H9 (cell line): ENCODE measurements around the gene GNL3L. TPM values are rescaled to one million over a fixed set of nuclear protein-coding genes. Genes with fewer than 3 reads are reported as not detected.

Source experiments
- DNase-seq: peaks from one replicate; pipeline ENCODE4 v3.0.0-alpha.2; 2017
- H2AFZ ChIP-seq: one replicate; pipeline ENCODE4 v1.6.1; 2013; ENCODE audit warnings: mild to moderate bottlenecking, low read length, control low read depth, moderate library complexity
- H2AK5ac ChIP-seq: 2 replicates; pipeline ENCODE4 v1.6.1; 2013; ENCODE audit warnings: low read length, control low read depth, mixed read lengths; ENCODE audit not compliant: insufficient read length
- H2BK120ac ChIP-seq: one replicate; pipeline ENCODE4 v1.6.1; 2013; ENCODE audit warnings: low read depth, mild to moderate bottlenecking, low read length, control low read depth, inconsistent platforms; ENCODE audit not compliant: poor library complexity, severe bottlenecking
- H2BK12ac ChIP-seq: 2 replicates; pipeline ENCODE4 v1.6.1; 2013; ENCODE audit warnings: low read length, control low read depth, mixed read lengths, low read depth; ENCODE audit not compliant: insufficient read length
- H2BK15ac ChIP-seq: 2 replicates; pipeline ENCODE4 v1.6.1; 2013; ENCODE audit warnings: low read depth, low read length, control low read depth
- H2BK20ac ChIP-seq: one replicate; pipeline ENCODE4 v1.6.1; 2013; ENCODE audit warnings: low read depth, mild to moderate bottlenecking, low read length, control low read depth, inconsistent platforms; ENCODE audit not compliant: poor library complexity, severe bottlenecking
- H2BK5ac ChIP-seq: 2 replicates; pipeline ENCODE4 v1.6.1; 2013; ENCODE audit warnings: low read length, control low read depth, mixed read lengths; ENCODE audit not compliant: insufficient read length
- H3K14ac ChIP-seq: 2 replicates; pipeline ENCODE4 v1.6.1; 2013; ENCODE audit warnings: low read length, control low read depth; ENCODE audit not compliant: insufficient read depth
- H3K18ac ChIP-seq: 2 replicates; pipeline ENCODE4 v1.6.1; 2013; ENCODE audit warnings: low read depth, mild to moderate bottlenecking, mixed read lengths, low read length, control low read depth; ENCODE audit not compliant: insufficient read length
- H3K23ac ChIP-seq: 2 replicates; pipeline ENCODE4 v1.6.1; 2013; ENCODE audit warnings: low read length, control low read depth, mixed read lengths, low read depth; ENCODE audit not compliant: insufficient read length
- H3K23me2 ChIP-seq: 2 replicates; pipeline ENCODE4 v1.6.1; 2013; ENCODE audit warnings: low read depth, mild to moderate bottlenecking, mixed read lengths, low read length, control low read depth; ENCODE audit not compliant: insufficient read length, poor library complexity, severe bottlenecking
- H3K27ac ChIP-seq: 2 replicates; pipeline ENCODE4 v1.5.1; 2013; ENCODE audit warnings: low read length, control low read depth, mixed read lengths, low read depth; ENCODE audit not compliant: insufficient read length
- H3K27me3 ChIP-seq: 2 replicates; pipeline ENCODE4 v1.6.1; 2013; ENCODE audit warnings: low read length, control low read depth, inconsistent platforms; ENCODE audit not compliant: insufficient read depth
- H3K4ac ChIP-seq: 2 replicates; pipeline ENCODE4 v1.6.1; 2013; ENCODE audit warnings: low read depth, mild to moderate bottlenecking, control low read depth, inconsistent platforms, low read length, moderate library complexity
- H3K4me1 ChIP-seq: 2 replicates; pipeline ENCODE4 v1.6.1; 2013; ENCODE audit warnings: low read length, control low read depth, inconsistent platforms; ENCODE audit not compliant: insufficient read depth
- H3K4me2 ChIP-seq: 2 replicates; pipeline ENCODE4 v1.6.1; 2013; ENCODE audit warnings: low read length, control low read depth, mixed read lengths; ENCODE audit not compliant: insufficient read length, insufficient read depth
- H3K56ac ChIP-seq: 2 replicates; pipeline ENCODE4 v1.6.1; 2013; ENCODE audit warnings: low read depth, mild to moderate bottlenecking, mixed read lengths, low read length, control low read depth; ENCODE audit not compliant: insufficient read length
- H3K79me1 ChIP-seq: 2 replicates; pipeline ENCODE4 v1.6.1; 2013; ENCODE audit warnings: low read depth, mild to moderate bottlenecking, moderate library complexity, low read length, control low read depth, inconsistent platforms; ENCODE audit not compliant: insufficient read depth, poor library complexity, severe bottlenecking
- H3K79me2 ChIP-seq: 2 replicates; pipeline ENCODE4 v1.6.1; 2013; ENCODE audit warnings: low read length, control low read depth, inconsistent platforms; ENCODE audit not compliant: insufficient read depth
- H3K9ac ChIP-seq: 2 replicates; pipeline ENCODE4 v1.6.1; 2013; ENCODE audit warnings: low read length, control low read depth, mixed read lengths; ENCODE audit not compliant: insufficient read length; ENCODE audit errors: extremely low read depth
- H3K9me3 ChIP-seq: one replicate; pipeline ENCODE4 v1.6.1; 2013; ENCODE audit warnings: low read depth, low read length, inconsistent platforms; ENCODE audit not compliant: control insufficient read depth
- H3T11ph ChIP-seq: one replicate; pipeline ENCODE4 v1.6.1; 2013; ENCODE audit warnings: mild to moderate bottlenecking, low read length, control low read depth, inconsistent platforms
- H4K20me1 ChIP-seq: one replicate; pipeline ENCODE4 v1.6.1; 2013; ENCODE audit not compliant: control insufficient read depth, insufficient read length, insufficient read depth
- H4K5ac ChIP-seq: 2 replicates; pipeline ENCODE4 v1.6.1; 2013; ENCODE audit warnings: low read depth, mild to moderate bottlenecking, mixed read lengths, low read length, control low read depth; ENCODE audit not compliant: insufficient read length
- H4K8ac ChIP-seq: replicated peaks from 2 replicates; pipeline ENCODE4 v1.6.1; 2013; ENCODE audit warnings: low read length, control low read depth, mixed read lengths, low read depth; ENCODE audit not compliant: insufficient read length
- H4K91ac ChIP-seq: 2 replicates; pipeline ENCODE4 v1.6.1; 2013; ENCODE audit warnings: low read depth, mild to moderate bottlenecking, moderate library complexity, mixed read lengths, low read length, control low read depth; ENCODE audit not compliant: insufficient read length
- H3K27ac Mint-ChIP-seq, 3 experiments: 2 replicates in 2 of 3; 3 replicates in 1 of 3; pipeline ENCODE4 v1.8.0; 2020 to 2021; ENCODE audit warnings: mixed read lengths in 3 of 3, mild to moderate bottlenecking in 1 of 3, moderate library complexity in 1 of 3
- H3K27me3 Mint-ChIP-seq: 2 replicates; pipeline ENCODE4 v1.8.0; 2021; ENCODE audit warnings: low read depth, mild to moderate bottlenecking, moderate library complexity, mixed read lengths
- H3K36me3 Mint-ChIP-seq, 3 experiments: 2 replicates in 2 of 3; 3 replicates in 1 of 3; pipeline ENCODE4 v1.8.0; 2020 to 2021; ENCODE audit warnings: low read depth in 3 of 3, mixed read lengths in 3 of 3; ENCODE audit not compliant: insufficient read depth in 1 of 3
- H3K4me1 Mint-ChIP-seq, 2 experiments: 2 replicates each; pipeline ENCODE4 v1.8.0; 2020; ENCODE audit warnings: mixed read lengths in 2 of 2
- H3K4me3 Mint-ChIP-seq, 2 experiments: 2 replicates in 1 of 2; 3 replicates in 1 of 2; pipeline ENCODE4 v1.8.0; 2020 to 2021; ENCODE audit warnings: mild to moderate bottlenecking in 2 of 2, mixed read lengths in 2 of 2, moderate library complexity in 1 of 2
- H3K9me3 Mint-ChIP-seq, 2 experiments: 2 replicates in 1 of 2; 3 replicates in 1 of 2; pipeline ENCODE4 v1.8.0; 2020; ENCODE audit warnings: mild to moderate bottlenecking in 2 of 2, mixed read lengths in 2 of 2, moderate library complexity in 1 of 2
- CTCF ChIP-seq: fragments of 200-600 bp; sonication (generic); conservative IDR thresholded peaks from 3 replicates; pipeline ENCODE4 v1.8.0; 2021; ENCODE audit warnings: antibody characterized with exemption, mild to moderate bottlenecking
- WGBS: extraction: QIAGEN DNeasy Blood & Tissue Kit; methylation state at CpG from one replicate; pipeline ENCODE4 v1.1.7; 2013; ENCODE audit warnings: missing lambda C conversion rate, low lambda C conversion rate, mixed read lengths; ENCODE audit not compliant: insufficient read length; ENCODE audit errors: extremely low coverage; 5-methylcytosine and 5-hydroxymethylcytosine counted together
- total RNA-seq: library from RNA; stranded (reverse); gene quantifications from 2 replicates; pipeline ENCODE4 v1.2.1, GENCODE V29; 2021

The GNL3L gene
- total RNA-seq, 1 experiment from 2014 or later = 69.2 TPM

DNA sequence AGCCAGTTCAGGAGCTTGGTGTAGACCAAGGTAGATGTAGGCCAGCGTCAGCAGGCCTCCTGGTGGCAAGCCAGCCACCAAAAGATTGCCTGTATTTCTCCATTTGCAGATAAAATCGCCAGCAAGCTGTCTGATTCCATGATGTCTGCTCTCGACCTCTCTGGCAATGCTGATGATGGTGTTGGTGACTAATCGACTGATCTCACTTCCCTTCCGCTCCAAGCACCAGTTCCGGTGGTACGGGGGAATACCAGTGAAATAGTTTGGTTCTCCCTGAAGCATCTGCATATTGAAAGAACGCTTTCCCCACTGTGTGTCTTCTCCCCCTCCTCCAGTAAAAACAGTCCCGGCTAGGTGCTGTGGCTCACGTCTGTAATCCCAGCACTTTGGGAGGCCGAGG is 30.4 kb downstream of the GNL3L start:
- Histone ChIP-seq H3K4me2 (no peak overlapping the region), H3K4me1 (no peaks in the 10 kb centered on the region), H2BK20ac (no peak overlapping the region), H3K9me3 (peaks cover 46% of the 10 kb centered on the region), H2AFZ (no peak overlapping the region), H3K23ac (no peak overlapping the region), H2BK15ac (no peak overlapping the region), H3K14ac (no peak overlapping the region), H3K4ac (no peak overlapping the region), H4K8ac (no peak overlapping the region), H3K79me2 (no peaks in the 10 kb centered on the region), H4K20me1 (no peaks in the 10 kb centered on the region), H2BK12ac (no peak overlapping the region), H3T11ph (no peak overlapping the region), H3K27ac (no peak overlapping the region), H2AK5ac (no peak overlapping the region), H3K56ac (no peak overlapping the region), H4K5ac (no peak overlapping the region), H3K9ac (no peak overlapping the region), H2BK120ac (no peak overlapping the region), H4K91ac (no peak overlapping the region), H3K23me2 (no peaks in the 10 kb centered on the region), H3K27me3 (no peaks in the 10 kb centered on the region), H3K18ac (no peak overlapping the region), H2BK5ac (no peak overlapping the region), H3K79me1 (no peaks in the 10 kb centered on the region)
- Mint-ChIP-seq H3K36me3 (peaks cover 45 to 79% (median 65%) of the 10 kb centered on the region in 3 experiments), H3K27ac (no peak overlapping the region), H3K4me1 (no peaks in the 10 kb centered on the region), H3K27me3 (no peaks in the 10 kb centered on the region; the same call in none of the 2 replicates), H3K4me3 (no peak overlapping the region), H3K9me3 (peaks cover 67 to 72% of the 10 kb centered on the region in 2 experiments)
- DNase-seq = no peak
- TF ChIP-seq CTCF = no peak
- no CpG with 5 or more reads among the region's 11 CpGs for WGBS
